Breast epithelium (tissue), 4 donors: ENCODE data around the gene TEX10. TPM values are rescaled to one million over a fixed set of nuclear protein-coding genes. Genes with fewer than 3 reads are reported as not detected.

Source experiments
- DNase-seq, 2 donors: peaks; one replicate each; pipeline ENCODE4 v3.0.0-alpha.2; 2019; ENCODE audit warnings: low spot score in 2 of 2
- H3K27ac ChIP-seq, 2 donors: fragments of 200-600 bp; sonication (generic) in 1 of 2; one replicate each; pipeline ENCODE4 v1.5.1; 2016 to 2019; ENCODE audit warnings: mild to moderate bottlenecking in 1 of 2
- H3K27me3 ChIP-seq, 2 donors: fragments of 200-600 bp; sonication (generic) in 1 of 2; one replicate each; pipeline versions ENCODE4 v1.5.1 to v1.6.0; 2017 to 2019; ENCODE audit warnings: control low read depth in 1 of 2, mild to moderate bottlenecking in 1 of 2
- H3K36me3 ChIP-seq: fragments of 200-600 bp; one replicate; pipeline ENCODE4 v1.5.1; 2019
- H3K4me1 ChIP-seq, 2 donors: fragments of 200-600 bp; sonication (generic); one replicate each; pipeline ENCODE4 v1.5.1; 2016 to 2019; ENCODE audit warnings: control low read depth in 1 of 2
- H3K4me3 ChIP-seq, 3 donors: fragments of 200-600 bp; sonication (generic); 1 replicate in 2 of 3; 2 replicates in 1 of 3; pipeline ENCODE4 v1.5.1; 2016 to 2019; ENCODE audit warnings: mild to moderate bottlenecking in 3 of 3, moderate library complexity in 2 of 3
- H3K9me3 ChIP-seq, 2 donors: fragments of 200-600 bp; sonication (generic) in 1 of 2; one replicate each; pipeline ENCODE4 v1.5.1; 2016 to 2019; ENCODE audit warnings: control low read depth in 1 of 2
- CTCF ChIP-seq, 3 donors: fragments of 450-650 bp; IDR thresholded peaks; one replicate each; pipeline ENCODE4 v1.5.1; 2016 to 2017; ENCODE audit warnings: antibody characterized with exemption in 3 of 3, mild to moderate bottlenecking in 3 of 3, moderate library complexity in 3 of 3
- POLR2A ChIP-seq: fragments of 450-650 bp; IDR thresholded peaks from one replicate; pipeline ENCODE4 v1.6.1; 2016; ENCODE audit warnings: antibody characterized with exemption, mild to moderate bottlenecking, moderate library complexity
- POLR2AphosphoS5 ChIP-seq, 3 donors: sonication (generic); formaldehyde crosslinking; IDR thresholded peaks; one replicate each; pipeline ENCODE4 v1.6.1; 2017; ENCODE audit warnings: antibody characterized with exemption in 3 of 3
- intact Hi-C: fragments of 100-400 bp; cut with DNase I; formaldehyde crosslinking; loops from one replicate; pipeline ENCODE4 v1.15.1; 2023; ENCODE audit warnings: low total_unique reads
- total RNA-seq, 3 donors: library from RNA; depleted of rRNA; stranded (reverse); fragments of >200 nt; gene quantifications; one replicate each; pipeline ENCODE4 v1.1.0, GENCODE V29; 2016

TEX10 gene
- total RNA-seq, 3 donors from 2014 or later = 13.8 to 30.4 (median 22.6) TPM

GRCh38 chr9:100303747-100304146, 49.0 kb downstream of the TEX10 start:
- intact Hi-C loops = no loop called here
- Histone ChIP-seq H3K4me3 (no peak overlapping the region), H3K27me3 (no peaks in the 10 kb centered on the region), H3K4me1 (no peaks in the 10 kb centered on the region), H3K27ac (no peak overlapping the region), H3K9me3 (no peaks in the 10 kb centered on the region), H3K36me3 (no peaks in the 10 kb centered on the region)
- no peak for DNase-seq
- no peak for TF ChIP-seq POLR2AphosphoS5 (IDR thresholded peaks at IDR 0.05)
- TF ChIP-seq POLR2A = no peak
- TF ChIP-seq CTCF (IDR thresholded peaks at IDR 0.05) = no peak

GRCh38 chr9:100298378-100298777, 54.4 kb downstream of the TEX10 start:
- Histone ChIP-seq H3K27me3 (no peaks in the 10 kb centered on the region), H3K9me3 (no peaks in the 10 kb centered on the region), H3K4me1 (no peaks in the 10 kb centered on the region), H3K36me3 (no peaks in the 10 kb centered on the region), H3K4me3 (no peak overlapping the region), H3K27ac (no peak overlapping the region)
- intact Hi-C loops = loop anchor here (2.0 kb wide), 1 partner anchor 56 kb away; no protein-coding TSS in a partner anchor
- DNase-seq = no peak
- TF ChIP-seq CTCF (IDR thresholded peaks at IDR 0.05) (no peak), POLR2A (no peak), POLR2AphosphoS5 (IDR thresholded peaks at IDR 0.05) (no peak)

GRCh38 chr9:100296407-100296806, 56.3 kb downstream of the TEX10 start:
- TF ChIP-seq CTCF (IDR thresholded peaks at IDR 0.05) (no peak), POLR2A (no peak), POLR2AphosphoS5 (IDR thresholded peaks at IDR 0.05) (no peak)
- DNase-seq = no peak
- Histone ChIP-seq H3K27ac (no peak overlapping the region), H3K9me3 (no peaks in the 10 kb centered on the region), H3K36me3 (no peaks in the 10 kb centered on the region), H3K27me3 (no peaks in the 10 kb centered on the region), H3K4me3 (no peak overlapping the region), H3K4me1 (no peaks in the 10 kb centered on the region)
- intact Hi-C loops = no loop called here

- Histone ChIP-seq H3K27me3 (no peaks in the 10 kb centered on the region), H3K4me3 (no peak overlapping the region), H3K27ac (no peak overlapping the region), H3K4me1 (no peaks in the 10 kb centered on the region), H3K9me3 (no peaks in the 10 kb centered on the region), H3K36me3 (no peaks in the 10 kb centered on the region)
- intact Hi-C loops = no loop called here
- no peak for DNase-seq
- TF ChIP-seq POLR2A (no peak), POLR2AphosphoS5 (IDR thresholded peaks at IDR 0.05) (no peak), CTCF (IDR thresholded peaks at IDR 0.05) (no peak)
Observed at GRCh38 chr9:100295240-100295639, 57.5 kb downstream of the TEX10 start.

GRCh38 chr9:100294806-100295205, 57.9 kb downstream of the TEX10 start:
- H3K4me1 ChIP-seq = no peaks in the 10 kb centered on the region
- no peak overlapping the region for H3K4me3 ChIP-seq
- H3K9me3 ChIP-seq = no peaks in the 10 kb centered on the region
- TF ChIP-seq POLR2A (no peak), CTCF (IDR thresholded peaks at IDR 0.05) (no peak), POLR2AphosphoS5 (IDR thresholded peaks at IDR 0.05) (no peak)
- no peak overlapping the region for H3K27ac ChIP-seq
- DNase-seq = no peak
- no peaks in the 10 kb centered on the region for H3K27me3 ChIP-seq
- H3K36me3 ChIP-seq = no peaks in the 10 kb centered on the region
- intact Hi-C loops = loop anchor here (5.0 kb wide), 1 partner anchor 77 kb away; no protein-coding TSS in a partner anchor
